Astrocyte of the cerebellum (primary cell): ENCODE data around the gene FGF18.
"Not testable (repeated sequence)": the region's sequence is repeated elsewhere in the genome, so short reads cannot be mapped to it uniquely, and the experiment has no call there.

Source experiments
- DNase-seq: peaks from one replicate; pipeline ENCODE4 v3.0.0-alpha.2; 2011; ENCODE audit warnings: low read depth
- H3K4me3 ChIP-seq: 2 replicates; pipeline ENCODE4 v1.5.1; 2011; ENCODE audit warnings: mild to moderate bottlenecking, low read depth, low read length, moderate library complexity
- CTCF ChIP-seq: IDR thresholded peaks from 2 replicates; pipeline ENCODE4 v1.5.1; 2012; ENCODE audit warnings: low read length, low read depth, moderate library complexity, mild to moderate bottlenecking; ENCODE audit errors: missing control alignments
- in situ Hi-C: cut with HindIII; loops from 2 replicates; pipeline ENCODE4 v1.10.0; 2017; ENCODE audit warnings: low sequenced_read_pairs

FGF18 gene

GRCh38 chr5:171492781-171493180 lies 73.3 kb downstream of the FGF18 start:
- TF ChIP-seq CTCF, result no peak
- no peak overlapping the region for H3K4me3 ChIP-seq
- in situ Hi-C loops, result no loop called here
- DNase-seq, result no peak

- DNase-seq, result no peak
- H3K4me3 ChIP-seq, result no peak overlapping the region
- in situ Hi-C loops, result no loop called here
- TF ChIP-seq CTCF, result no peak
These were observed 74.4 kb downstream of the FGF18 start for GRCh38 chr5:171493646-171494393.

- no peak overlapping the region for H3K4me3 ChIP-seq
- peak; percentile 89 for DNase-seq
- no peak for TF ChIP-seq CTCF
- in situ Hi-C loops, result no loop called here
These were observed 75.1 kb downstream of the FGF18 start for GRCh38 chr5:171494452-171495121.

GRCh38 chr5:171495122-171495700 lies 75.8 kb downstream of the FGF18 start:
- in situ Hi-C loops, result no loop called here
- no peak overlapping the region for H3K4me3 ChIP-seq
- no peak for TF ChIP-seq CTCF
- DNase-seq, result no peak

GRCh38 chr5:171496456-171496855 lies 77.0 kb downstream of the FGF18 start:
- no peak for TF ChIP-seq CTCF
- in situ Hi-C loops, result no loop called here
- DNase-seq, result no peak
- no peak overlapping the region for H3K4me3 ChIP-seq

- in situ Hi-C loops, H3K4me3 ChIP-seq, DNase-seq: not testable (repeated sequence)
These were observed 78.0 kb downstream of the FGF18 start for GRCh38 chr5:171497494-171497893.

- no peak for DNase-seq
- TF ChIP-seq CTCF, result no peak
- in situ Hi-C loops, result no loop called here
- H3K4me3 ChIP-seq, result no peak overlapping the region
These were observed 78.7 kb downstream of the FGF18 start for GRCh38 chr5:171498166-171498565.
